H1 (cell line): Measurements from ENCODE around the gene KRT80.
A peak's percentile ranks its signal among the peaks of the same experiment; 100 is the strongest.

Experiments used
- CBX8 ChIP-seq: fragments of 300-800, 300-1000 bp; sonication (generic); IDR thresholded peaks from 2 replicates; pipeline ENCODE4 v1.7.1; 2016; ENCODE audit warnings: low read depth, low read length, borderline replicate concordance
- CREB1 ChIP-seq: IDR thresholded peaks from 2 replicates; pipeline ENCODE4 v1.6.1; 2012; ENCODE audit warnings: inconsistent platforms
- EP300 ChIP-seq, 2 experiments: IDR thresholded peaks; 1 replicate in 1 of 2; 2 replicates in 1 of 2; pipeline ENCODE4 v1.6.1; 2011 to 2012; ENCODE audit warnings: low read depth in 2 of 2, low read length in 2 of 2, mild to moderate bottlenecking in 2 of 2, borderline replicate concordance in 1 of 2, inconsistent platforms in 1 of 2, moderate library complexity in 1 of 2
- EZH2 ChIP-seq: fragments of 200-600 bp; sonication (generic); IDR thresholded peaks from 2 replicates; pipeline ENCODE4 v1.7.1; 2012; ENCODE audit warnings: low read depth, mild to moderate bottlenecking, moderate library complexity, low read length, inconsistent platforms; ENCODE audit not compliant: severe bottlenecking
- GTF2F1 ChIP-seq: IDR thresholded peaks from 2 replicates; pipeline ENCODE4 v1.6.1; 2012; ENCODE audit warnings: low read depth, low read length, improper control_type of control experiment, borderline replicate concordance
- POLR2A ChIP-seq, 2 experiments: IDR thresholded peaks; 1 replicate in 1 of 2; 2 replicates in 1 of 2; pipeline ENCODE4 v1.6.1; 2011; ENCODE audit warnings: low read depth in 2 of 2, low read length in 2 of 2, mild to moderate bottlenecking in 2 of 2; ENCODE audit errors: control extremely low read depth in 1 of 2
- POLR2AphosphoS5 ChIP-seq: IDR thresholded peaks from 2 replicates; pipeline ENCODE4 v1.6.1; 2011; ENCODE audit warnings: low read depth, low read length
- RAD21 ChIP-seq, 2 experiments: IDR thresholded peaks in 1 of 2; conservative IDR thresholded peaks in 1 of 2; 2 replicates each; pipeline ENCODE4 v1.6.1; 2011; ENCODE audit warnings: low read depth in 2 of 2, low read length in 2 of 2, improper control_type of control experiment in 1 of 2, inconsistent platforms in 1 of 2, mild to moderate bottlenecking in 1 of 2, moderate library complexity in 1 of 2
- TAF1 ChIP-seq: IDR thresholded peaks from 2 replicates; pipeline ENCODE4 v1.6.1; 2011; ENCODE audit warnings: mild to moderate bottlenecking, low read depth, low read length
- YY1 ChIP-seq: IDR thresholded peaks from 2 replicates; pipeline ENCODE4 v1.6.1; 2011; ENCODE audit warnings: low read depth, mild to moderate bottlenecking, low read length
- TF ChIP-seq, protein P1 (sequence below), 3 experiments: IDR thresholded peaks; 1 replicate in 2 of 3; 2 replicates in 1 of 3; pipeline versions ENCODE4 v1.5.1 to v1.6.1; 2011; ENCODE audit warnings: low read length in 3 of 3, mild to moderate bottlenecking in 3 of 3, inconsistent platforms in 2 of 3, low read depth in 1 of 3, moderate library complexity in 1 of 3; ENCODE audit not compliant: insufficient read depth in 1 of 3; ENCODE audit errors: control extremely low read depth in 1 of 3

DNA sequence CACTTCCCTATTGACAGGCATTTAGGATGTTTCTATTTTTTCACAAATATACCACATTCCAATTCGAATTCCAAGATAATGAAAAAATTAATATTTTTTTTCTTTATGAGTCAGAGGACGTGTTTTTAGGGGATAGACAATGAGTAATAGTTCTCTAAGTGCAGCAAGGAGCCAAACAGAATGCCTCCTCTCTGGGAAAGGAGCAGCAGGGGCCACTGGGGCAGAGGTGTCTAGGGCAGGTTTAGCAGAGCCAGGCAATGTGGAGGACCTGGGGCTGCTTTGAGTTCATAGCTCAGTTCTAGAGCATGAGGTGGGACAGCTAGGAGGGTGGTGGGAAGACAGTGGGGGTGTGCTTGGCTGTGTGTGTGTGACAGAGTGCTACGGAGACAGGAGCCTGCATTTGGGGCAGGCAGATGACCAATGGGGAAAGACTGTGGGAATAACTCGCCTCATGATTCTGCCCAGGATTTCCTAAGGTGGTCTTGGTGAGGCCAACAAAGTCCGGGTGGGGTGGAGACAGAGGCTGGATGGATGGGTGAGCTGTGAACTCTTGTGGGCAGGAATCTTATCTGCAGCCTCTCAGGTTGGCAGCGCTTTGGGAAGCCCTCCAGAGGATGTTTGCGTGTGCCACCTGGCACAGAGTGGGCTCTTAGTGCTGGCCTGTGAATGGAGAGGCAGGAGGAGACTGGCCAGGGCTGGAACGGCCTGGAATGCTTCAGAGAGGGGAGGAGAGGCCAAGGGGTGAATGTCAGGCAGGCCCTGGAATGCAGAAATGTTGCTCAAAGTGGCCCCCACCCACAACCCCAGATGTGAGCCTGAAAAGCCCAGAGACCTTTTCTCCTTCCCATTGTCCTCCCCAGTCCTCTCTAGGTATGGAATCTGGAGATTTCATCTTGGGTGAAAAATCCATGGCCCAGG lies 38.8 kb upstream of the KRT80 start:
- TF ChIP-seq, protein P1, sequence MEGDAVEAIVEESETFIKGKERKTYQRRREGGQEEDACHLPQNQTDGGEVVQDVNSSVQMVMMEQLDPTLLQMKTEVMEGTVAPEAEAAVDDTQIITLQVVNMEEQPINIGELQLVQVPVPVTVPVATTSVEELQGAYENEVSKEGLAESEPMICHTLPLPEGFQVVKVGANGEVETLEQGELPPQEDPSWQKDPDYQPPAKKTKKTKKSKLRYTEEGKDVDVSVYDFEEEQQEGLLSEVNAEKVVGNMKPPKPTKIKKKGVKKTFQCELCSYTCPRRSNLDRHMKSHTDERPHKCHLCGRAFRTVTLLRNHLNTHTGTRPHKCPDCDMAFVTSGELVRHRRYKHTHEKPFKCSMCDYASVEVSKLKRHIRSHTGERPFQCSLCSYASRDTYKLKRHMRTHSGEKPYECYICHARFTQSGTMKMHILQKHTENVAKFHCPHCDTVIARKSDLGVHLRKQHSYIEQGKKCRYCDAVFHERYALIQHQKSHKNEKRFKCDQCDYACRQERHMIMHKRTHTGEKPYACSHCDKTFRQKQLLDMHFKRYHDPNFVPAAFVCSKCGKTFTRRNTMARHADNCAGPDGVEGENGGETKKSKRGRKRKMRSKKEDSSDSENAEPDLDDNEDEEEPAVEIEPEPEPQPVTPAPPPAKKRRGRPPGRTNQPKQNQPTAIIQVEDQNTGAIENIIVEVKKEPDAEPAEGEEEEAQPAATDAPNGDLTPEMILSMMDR (IDR thresholded peaks at IDR 0.05; ENCODE audit: control extremely low read depth in 1 of 3, insufficient read depth in 1 of 3, low read depth in 1 of 3, low read length in 3 of 3), result no peak
- TF ChIP-seq CBX8, result no peak
- TF ChIP-seq POLR2A (IDR thresholded peaks at IDR 0.05; ENCODE audit: control extremely low read depth in 1 of 2, low read depth in 2 of 2, low read length in 2 of 2), result no peak
- no peak for TF ChIP-seq RAD21 (IDR thresholded peaks at IDR 0.05 in 1 of 2, conservative IDR thresholded peaks at IDR 0.05 in 1 of 2; ENCODE audit: low read depth in 2 of 2, low read length in 2 of 2)
- no peak for TF ChIP-seq TAF1
- TF ChIP-seq YY1, result no peak
- TF ChIP-seq POLR2AphosphoS5, result no peak
- TF ChIP-seq CREB1, result no peak
- no peak for TF ChIP-seq GTF2F1
- no peak for TF ChIP-seq EZH2
- peak in 1 of 2 experiments; percentile 91; a peak in 1 of 3 replicates for TF ChIP-seq EP300 (IDR thresholded peaks at IDR 0.05; ENCODE audit: borderline replicate concordance in 1 of 2, low read depth in 2 of 2, low read length in 2 of 2)
